ENCODE results near the gene STIM2. TPM values are rescaled to one million over a fixed set of nuclear protein-coding genes. Genes with fewer than 3 reads are reported as not detected.
A peak's percentile ranks its signal among the peaks of the same experiment; 100 is the strongest.

STIM2 gene
- total RNA-seq, 4 donors from 2014 or later = 16.9 to 29.5 (median 22.4) TPM

- DNase-seq (ENCODE audit: low spot score) = no peak
- TF ChIP-seq CTCF (IDR thresholded peaks at IDR 0.05) = no peak
- no peak for ATAC-seq (ENCODE audit: low FRiP score)
These were observed 181.8 kb downstream of the STIM2 start for GRCh38 chr4:27042411-27042810.

GRCh38 chr4:27043200-27043599 is 182.6 kb downstream of the STIM2 start:
- ATAC-seq (ENCODE audit: low FRiP score) = no peak
- DNase-seq (ENCODE audit: low spot score) = no peak
- TF ChIP-seq CTCF (IDR thresholded peaks at IDR 0.05) = no peak

GRCh38 chr4:27046851-27047250 is 186.2 kb downstream of the STIM2 start:
- no peak for TF ChIP-seq CTCF (IDR thresholded peaks at IDR 0.05)
- DNase-seq (ENCODE audit: low spot score) (no peak), ATAC-seq (ENCODE audit: low FRiP score) (no peak)

GRCh38 chr4:27048429-27049238 is 188.0 kb downstream of the STIM2 start:
- TF ChIP-seq CTCF (IDR thresholded peaks at IDR 0.05) = peak in 2 of 3 donors; percentile 31 to 64
- DNase-seq (ENCODE audit: low spot score) = no peak
- ATAC-seq (ENCODE audit: low FRiP score) = no peak

GRCh38 chr4:27049239-27049829 is 188.7 kb downstream of the STIM2 start:
- no peak for ATAC-seq (ENCODE audit: low FRiP score)
- no peak for DNase-seq (ENCODE audit: low spot score)
- no peak for TF ChIP-seq CTCF (IDR thresholded peaks at IDR 0.05)

- DNase-seq (ENCODE audit: low spot score) = no peak
- no peak for TF ChIP-seq CTCF (IDR thresholded peaks at IDR 0.05)
- ATAC-seq (ENCODE audit: low FRiP score) = no peak
These were observed 190.1 kb downstream of the STIM2 start for GRCh38 chr4:27050731-27051130.
